SIG-M5 treated with dmso at 0.1 percent for 504 hours (cell line): ENCODE measurements around the gene TSPAN18.

ENCODE experiments used
- DNase-seq: peaks from one replicate; lab custom pipeline; 2025; ENCODE audit not compliant: unreplicated experiment; lab: John Stamatoyannopoulos, UW

The TSPAN18 gene

DNA sequence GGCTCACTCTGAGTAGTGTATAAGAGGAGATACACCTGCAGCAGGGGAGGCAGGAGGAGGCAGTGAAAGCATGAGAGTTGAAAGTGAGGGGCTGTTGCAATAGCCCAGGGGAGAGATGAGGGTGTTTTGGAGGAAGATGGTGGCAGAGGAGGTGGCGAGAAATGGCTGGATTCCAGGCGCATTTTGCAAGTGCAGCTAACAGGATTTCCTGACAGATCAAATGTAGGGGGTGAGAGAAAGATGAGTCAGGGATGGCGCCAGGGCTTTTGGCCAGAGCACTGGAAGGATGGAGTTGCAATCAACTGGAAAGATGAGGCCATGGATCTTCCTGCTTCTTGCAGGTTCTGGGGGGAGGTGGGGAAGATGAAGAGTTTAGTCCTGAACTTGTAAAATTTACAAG, 16.8 kb upstream of the TSPAN18 start:
- no peak for DNase-seq

DNA sequence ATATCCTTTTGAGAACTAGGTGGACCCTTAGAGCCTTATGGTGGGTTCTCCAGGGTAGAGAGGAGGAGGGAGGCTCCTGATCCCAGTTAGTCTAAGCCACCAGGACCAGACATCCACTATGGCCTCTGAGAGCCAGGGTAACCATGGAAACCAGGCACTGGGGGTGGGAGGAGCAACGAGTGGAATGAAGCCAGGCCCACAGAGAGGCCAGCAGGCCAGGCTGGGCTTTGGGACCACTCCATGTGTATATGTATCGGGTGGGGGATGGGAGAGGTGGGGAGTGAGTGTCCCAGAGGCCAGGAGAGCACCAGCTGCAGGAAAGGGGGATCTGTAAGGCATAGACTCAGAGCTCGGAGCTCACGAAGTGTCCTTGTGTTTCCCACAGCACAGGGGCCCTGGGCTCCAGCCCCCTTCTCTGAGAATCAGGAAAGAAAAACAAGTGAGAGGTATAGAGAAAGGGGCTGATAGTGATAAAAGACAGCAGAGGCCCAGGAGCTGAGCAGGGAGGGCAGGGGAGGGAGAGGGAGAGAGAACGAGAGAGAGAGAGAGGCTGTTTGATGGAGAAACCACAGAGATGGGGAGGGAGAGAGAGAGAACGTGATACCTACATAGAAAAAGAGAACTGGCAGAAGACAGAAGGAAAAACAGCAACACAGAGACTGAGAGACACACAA, 15.5 kb upstream of the TSPAN18 start:
- DNase-seq, result no peak

DNA sequence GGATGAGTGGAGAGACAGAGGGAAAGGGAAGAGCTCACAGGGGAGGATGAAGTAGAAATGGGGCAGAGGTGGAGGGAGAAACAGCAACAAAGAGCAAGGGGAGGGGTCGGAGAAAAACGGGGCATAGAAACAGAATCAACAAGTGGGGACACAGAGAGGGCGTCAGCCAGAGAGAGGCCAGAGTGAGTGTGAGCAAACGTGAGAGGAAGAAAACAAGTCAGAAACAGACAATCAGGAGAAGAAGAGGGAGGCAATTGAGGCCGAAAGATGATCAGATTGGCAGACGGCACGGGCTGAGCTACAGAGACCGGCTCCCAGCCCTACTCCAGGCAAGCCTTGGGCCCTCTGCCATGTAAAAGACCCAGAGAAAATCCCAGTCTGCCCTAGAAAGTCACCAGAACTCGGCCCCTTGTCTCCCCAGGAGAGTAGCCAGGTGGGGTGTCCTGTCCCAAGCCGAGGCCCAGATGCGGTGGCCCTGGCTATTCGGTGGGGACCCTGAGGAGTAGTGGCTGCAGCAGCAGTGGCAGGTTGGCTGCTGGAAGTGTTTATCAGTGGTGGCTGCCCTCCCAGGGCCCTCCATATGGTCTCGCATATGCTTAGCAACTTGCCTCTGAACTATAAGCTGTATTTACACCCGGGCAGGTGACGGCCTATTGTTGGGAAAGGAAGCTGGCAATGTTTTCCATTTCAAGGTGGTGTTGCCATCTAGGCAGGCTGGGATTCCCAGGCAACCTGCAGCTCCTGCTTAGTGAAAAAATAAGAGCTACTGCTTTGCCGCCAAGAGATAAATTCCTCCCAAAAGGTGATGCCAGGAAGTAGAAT, 14.8 kb upstream of the TSPAN18 start:
- DNase-seq, result no peak

DNA sequence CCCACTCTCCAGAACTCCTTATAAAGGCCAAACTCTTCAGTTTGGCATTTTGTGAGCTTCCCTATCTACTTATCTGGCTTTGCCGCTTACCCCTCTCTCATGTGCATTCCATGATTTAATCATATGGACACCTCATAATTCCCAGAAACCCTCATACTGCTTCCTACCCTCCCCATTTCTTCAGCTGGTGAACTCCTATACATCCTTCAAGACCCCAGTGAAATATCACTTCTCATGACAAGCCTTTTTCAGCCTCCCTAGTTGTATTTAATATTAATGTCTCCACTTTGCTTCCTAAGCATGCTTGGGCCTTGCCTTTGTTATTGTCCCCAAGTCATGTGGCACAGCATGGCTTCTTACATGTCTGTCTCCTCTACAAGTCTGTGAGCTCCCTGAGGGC, 13.7 kb upstream of the TSPAN18 start:
- DNase-seq, result no peak

DNA sequence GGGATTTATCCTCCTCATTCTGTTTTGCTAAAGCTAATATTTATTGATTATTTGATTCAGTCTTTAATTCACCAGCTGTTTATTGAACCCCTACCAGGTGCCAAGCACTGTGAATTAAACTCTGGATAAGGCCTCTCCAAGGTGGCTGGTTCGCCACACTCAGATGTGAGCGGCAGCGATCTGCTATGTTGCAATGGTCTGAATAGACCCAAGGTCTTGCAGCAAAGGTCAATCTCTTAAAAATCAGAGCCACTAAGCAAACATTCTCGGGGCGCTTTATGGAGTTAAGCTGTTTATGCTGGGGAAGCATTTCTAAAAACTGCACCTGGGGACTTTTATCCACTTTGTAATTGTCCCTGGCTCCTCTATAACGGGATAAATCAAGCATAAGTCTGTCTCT, 10.5 kb upstream of the TSPAN18 start:
- DNase-seq, result no peak

DNA sequence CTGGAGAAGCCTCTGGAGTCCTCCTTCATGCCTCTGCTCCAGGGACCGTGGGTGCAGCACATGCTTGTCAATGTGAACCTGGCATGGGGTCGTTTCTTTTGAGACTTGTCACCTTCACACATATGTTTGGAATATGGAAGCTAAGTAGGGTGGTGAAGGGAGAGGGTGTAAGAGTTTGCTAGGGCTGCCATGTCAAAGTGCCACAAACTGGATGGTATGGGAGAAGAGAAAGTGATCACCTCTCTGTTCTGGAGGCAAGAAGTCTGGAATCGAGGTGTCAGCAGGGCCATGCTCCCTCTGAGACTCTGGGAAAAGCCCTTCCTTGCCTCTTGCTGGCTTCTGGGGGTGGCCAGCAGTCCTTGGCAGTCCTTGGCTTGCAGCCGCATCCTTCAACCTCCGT, 8.7 kb upstream of the TSPAN18 start:
- no peak for DNase-seq

DNA sequence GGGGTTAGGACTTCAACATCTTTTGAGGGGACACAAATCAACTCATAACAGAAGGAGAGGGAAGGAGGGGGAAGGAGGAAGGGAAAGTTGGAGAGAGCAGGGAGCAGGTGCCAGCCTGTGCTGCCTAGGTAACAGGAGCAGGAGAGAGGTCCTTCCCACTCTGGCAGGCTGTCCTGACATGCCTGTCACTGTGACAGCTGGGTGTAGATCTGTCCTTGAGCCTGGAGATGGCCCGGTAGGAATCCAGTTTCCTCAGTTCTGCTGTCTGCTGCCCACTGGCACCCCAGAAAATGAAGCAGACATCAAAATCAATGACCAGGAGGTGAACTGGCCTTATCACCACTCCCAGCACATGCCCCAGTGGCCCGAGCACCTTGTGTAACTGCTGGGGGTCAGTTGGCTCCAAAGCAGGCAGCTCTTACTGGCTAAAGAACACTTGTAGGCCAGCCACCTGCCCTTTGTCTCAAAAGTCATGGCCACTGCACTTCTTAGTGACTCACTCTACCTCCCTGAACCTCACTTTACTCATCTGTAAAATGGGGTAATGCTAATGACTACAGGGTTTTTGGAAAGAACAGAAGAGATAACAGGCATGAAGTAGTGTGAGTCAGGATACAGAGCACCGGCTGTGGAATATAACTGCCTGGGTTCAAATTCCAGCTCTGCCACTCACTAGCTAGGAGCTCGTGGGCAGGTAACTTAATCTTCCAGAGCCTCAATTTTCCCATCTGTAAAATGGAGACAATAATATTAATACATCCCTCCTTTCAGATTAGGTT, 8.0 kb upstream of the TSPAN18 start:
- DNase-seq, result no peak

DNA sequence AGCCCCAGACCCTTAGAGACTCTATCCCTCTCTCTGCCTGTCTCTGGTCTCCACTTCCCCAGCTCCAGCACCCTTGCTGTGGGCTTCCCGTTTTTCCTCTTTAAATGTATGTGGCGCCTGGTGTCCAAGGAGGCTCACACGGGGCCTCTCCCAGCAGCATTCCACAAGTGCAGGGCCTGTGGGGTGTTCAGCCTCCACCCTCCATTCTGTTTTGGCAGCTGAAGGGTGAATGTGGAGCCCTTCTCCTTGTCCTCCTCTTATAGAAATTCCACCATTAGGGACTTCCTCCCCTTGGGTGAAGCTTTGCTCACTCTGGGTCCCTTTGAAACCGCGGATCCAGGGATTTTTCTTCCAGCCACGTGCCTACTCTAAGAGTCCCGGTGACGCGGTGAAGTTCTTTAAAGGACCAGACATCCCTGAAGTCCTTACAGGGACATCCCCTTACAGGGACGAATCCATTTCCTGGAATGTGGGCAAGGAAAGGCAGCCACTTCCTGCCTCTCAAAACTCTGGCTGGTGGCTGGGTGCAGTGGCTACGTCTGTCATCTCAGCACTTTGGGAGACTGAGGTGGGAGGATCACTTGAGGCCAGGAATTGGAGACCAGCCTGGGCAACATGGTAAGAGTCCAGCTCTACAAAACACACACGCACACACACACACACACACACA, 1.6 kb upstream of the TSPAN18 start:
- DNase-seq, result no peak

DNA sequence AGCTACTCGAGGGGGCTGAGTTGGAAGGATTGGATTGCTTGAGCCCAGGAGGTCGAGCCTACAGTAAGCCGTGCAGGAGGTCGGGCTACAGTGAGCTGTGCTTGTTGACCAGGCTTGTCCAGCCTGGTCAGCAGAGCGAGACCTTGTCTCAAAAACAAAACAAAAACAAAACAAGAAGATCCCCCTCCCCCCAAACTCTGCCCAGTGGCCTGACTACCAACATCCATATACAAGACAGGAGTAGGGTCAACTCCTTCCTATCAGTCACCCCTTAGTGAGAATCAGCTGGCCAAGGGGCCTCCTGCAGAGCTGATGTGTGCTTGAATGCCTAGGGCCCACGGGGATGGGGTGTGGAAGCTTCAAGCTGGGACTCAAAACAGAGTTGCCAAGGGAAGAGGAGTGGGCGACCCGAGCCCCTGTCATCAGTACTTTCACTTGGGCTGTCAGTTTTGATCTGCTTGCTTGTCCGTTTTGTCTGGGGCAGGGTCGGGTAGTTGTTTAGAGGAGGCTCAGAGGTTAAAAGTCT, 942 bp upstream of the TSPAN18 start:
- no peak for DNase-seq

DNA sequence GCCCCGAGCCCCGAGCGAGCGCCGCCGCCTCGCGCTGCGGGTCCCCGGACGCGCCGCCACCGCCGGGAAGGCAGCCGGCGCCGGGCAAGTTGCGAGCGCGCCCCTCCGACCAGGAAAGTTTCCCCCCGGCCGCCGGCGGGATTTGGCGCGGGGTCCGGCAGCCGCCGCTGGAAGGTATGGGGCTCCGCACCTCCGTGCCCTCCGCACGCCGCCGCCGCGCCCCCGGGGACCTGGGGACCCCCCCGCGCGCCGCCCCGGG, 281 bp downstream of the TSPAN18 start:
- DNase-seq, result no peak

DNA sequence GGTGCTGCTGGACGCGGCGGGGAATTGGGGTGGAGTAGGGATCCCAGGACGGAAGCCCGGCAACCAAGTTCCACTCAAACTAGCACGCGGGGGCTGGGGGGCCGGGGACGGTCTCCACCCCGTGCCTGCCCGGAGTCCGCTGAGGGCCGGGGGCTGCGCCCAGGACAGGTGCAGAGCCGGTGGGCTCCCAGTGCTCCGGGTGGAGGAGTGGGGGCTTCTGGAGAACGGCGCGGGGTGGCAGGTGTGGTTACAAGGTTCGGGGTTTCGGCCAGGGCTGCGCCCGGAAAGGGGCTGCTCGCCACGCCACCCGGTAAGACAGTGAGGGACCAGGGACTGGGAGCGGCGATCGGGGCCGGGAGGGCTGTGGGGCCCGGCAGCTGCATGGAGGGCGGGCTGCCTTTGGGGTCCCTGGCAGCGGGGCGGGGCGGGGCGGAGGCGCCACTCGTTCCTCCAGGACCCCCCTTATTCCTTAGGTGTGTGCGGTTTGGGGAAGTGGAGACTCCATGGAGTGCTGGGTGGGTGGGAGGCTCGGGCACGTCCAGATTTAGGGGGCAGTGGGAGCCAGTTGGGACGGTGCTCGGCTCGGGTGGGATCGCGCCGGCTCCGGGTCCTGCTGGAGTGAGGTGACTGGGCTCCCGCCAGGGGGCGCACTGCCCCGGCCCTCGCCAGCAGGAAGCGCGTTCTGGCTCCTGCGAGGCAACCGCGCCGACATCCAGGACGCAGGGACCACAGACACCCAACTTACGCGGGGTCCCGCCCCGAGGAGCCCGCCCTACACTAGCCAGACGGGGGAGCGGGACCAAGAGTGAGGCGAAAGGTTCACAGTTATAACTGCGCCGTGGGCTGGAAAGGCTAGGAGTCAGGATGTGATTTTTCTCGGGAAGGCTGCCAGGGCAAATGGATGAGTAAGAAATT, 868 bp downstream of the TSPAN18 start:
- DNase-seq, result peak; percentile 17

DNA sequence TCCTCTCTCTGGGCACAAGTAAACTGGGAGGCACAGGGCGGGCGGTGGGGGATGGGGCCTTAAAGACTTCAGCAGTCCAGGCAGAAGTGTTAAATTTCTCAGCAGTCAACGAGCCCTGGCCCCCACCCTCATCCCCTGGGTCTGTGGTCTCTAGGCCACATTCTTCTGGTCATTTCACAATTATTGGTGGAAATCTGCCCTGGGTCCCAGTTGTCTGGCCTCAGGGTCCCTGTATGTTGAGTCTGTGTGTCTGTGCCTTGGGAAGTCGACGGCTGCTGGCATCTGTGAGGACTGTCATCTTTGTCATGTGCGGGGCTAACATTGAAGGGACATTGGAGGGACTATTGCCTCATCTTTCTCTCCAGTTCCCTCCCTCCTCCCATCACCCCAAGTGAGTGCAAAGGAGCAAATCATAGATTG, 1.7 kb downstream of the TSPAN18 start:
- DNase-seq, result no peak

DNA sequence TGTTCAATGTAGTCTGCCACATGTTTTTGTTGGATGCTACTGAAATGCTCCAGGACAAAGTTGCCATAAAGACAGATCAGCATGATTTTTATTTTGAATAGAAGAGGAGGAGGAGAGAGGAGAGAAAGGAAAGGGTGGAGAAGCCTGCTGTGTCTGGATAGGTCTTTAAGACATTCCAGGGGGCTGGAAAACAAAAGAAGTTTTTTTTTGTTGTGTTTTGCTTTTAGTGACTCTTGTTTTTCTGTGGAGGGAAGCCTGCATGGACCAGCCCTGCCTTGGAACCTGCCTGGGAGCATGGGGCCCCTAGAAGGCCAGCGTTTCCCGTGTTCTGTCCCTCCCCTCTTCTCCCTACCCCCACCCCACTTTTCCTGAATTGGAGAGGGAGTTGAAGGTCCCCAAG, 2.3 kb downstream of the TSPAN18 start:
- DNase-seq, result no peak

DNA sequence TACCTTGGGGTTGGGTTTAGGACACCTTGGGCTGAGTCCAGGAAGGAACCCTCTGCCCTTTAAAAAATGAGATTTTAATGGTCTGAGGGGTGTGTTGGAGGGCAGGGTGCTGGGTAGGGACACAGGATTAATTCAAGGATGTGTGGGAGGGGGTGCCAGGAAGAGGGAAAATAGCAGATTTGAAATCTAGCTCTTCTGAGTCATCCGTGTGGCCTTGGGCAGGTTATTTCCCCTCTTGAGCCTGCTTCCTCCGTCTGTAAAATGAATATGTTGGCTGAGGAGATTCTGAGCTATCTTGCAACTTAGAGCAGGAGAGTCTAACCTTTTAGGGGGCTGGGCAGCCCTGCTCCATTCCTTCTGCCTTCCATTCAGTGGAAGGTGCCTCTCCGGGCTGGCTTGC, 3.0 kb downstream of the TSPAN18 start:
- no peak for DNase-seq

DNA sequence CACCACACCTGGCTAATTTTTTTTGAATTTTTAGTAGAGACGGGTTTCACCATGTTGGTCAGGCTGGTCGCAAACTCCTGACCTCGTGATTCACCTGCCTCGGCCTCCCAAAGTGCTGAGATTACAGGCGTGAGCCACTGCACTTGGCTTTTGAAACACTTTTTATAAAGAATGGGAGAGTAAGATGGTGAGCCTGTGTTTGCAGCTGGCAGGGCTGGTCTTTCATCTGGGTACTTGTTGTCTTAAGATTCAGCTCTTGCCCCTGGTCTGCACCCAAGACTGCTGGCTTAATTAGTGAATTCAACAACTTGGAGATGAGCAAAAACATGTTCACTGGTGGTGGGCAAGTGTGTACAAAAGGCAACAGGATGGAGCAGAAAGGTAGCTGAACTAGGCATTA, 4.0 kb downstream of the TSPAN18 start:
- DNase-seq, result no peak

DNA sequence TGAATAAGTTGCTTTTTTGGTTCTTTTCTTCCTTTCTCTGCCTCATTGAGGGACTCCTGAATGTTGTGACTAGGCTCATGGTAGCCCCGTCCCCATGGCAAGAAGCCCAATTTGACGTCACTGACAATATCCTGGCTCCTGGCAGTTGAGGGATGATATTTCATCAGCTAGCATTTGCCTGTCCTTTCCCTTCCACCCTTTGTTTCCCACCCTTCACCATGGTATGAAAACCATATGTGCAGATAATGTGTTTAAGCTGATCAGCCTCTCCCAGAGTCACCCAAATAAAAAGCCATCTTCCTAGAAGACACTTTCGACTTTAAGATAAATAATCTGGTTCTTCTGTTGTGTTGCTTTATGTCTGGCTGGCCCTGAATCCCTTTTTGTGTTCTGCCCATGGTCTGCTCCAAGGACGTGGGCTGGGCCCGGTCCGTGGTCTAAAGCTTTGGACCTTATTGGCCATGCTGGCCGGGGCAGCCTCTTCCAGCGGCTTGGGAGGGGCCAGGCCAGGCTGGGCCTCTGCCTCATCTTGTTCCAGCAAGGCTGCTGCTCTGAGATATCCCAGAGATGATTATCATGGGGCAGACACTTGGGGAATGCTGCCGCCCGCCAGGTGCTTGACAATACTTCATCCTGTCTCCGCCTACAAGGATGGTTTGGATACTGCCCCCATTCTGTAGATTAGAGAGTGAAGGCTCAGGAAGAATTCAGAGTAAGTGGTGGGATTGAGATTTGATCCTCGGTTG, 5.1 kb downstream of the TSPAN18 start:
- no peak for DNase-seq

DNA sequence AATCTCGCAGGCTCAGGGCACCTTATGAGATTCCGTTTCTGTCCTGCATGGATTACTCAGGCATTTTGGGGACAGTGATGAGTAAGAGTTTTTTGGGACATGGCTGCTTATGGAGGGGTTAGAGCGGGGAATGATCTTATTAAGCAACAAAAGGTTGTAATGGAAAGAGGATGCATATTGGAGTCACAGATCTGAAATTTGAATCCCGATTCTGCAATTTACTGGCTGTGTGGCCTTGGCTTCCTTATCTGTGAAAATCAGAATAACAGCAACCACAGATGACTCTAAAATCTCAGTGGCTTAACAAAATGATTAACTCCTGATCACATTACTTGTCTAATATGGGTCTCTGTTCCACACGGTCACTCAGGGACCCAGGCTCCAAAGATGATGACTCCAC, 5.8 kb downstream of the TSPAN18 start:
- no peak for DNase-seq

DNA sequence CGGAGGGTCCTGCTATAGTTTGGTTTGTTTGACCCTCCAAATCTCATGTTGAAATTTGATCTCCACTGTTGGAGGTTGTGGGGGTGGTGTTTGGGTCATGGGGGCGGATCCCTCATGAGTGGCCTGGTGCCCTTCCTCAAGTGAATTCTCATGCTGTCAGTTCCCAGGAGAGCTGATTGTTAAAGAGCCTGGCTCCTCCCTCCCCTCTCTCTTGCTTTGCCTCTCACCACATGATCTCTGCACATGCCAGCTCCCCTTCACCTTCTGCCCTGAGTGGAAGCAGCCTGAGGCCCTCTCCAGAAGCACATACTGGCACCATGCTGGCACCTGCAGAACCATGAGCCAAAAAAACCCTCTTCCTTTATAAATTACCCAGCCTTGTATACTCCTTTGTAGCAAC, 7.1 kb downstream of the TSPAN18 start:
- no peak for DNase-seq

DNA sequence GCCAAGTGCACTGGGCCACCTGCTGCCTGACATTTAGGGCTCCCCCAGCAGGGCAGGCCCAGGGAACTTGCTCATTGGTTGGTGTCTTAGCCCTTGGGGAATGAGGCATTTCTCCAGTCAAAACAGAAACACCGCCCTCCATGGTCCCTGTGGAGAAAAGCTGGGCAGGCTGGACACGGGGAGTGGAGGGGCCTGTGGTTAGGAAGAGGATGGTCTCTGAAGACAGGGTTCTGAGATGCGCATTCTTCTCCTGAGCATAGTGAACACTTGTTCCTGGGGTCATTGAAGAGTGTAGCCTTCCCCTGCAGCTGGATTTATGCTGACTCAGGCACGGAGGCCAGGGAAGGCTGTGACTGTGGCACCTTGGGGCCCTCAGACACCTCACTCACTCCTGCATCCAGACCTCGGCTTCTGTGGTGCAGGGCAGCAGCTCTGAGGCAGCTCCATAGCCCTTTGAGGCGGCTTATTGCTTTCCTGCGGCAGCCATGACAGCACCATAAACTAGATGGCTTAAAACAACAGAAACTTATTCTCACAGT, 8.2 kb downstream of the TSPAN18 start:
- DNase-seq, result no peak
